GM23338 (cell line): Measurements from ENCODE around the gene RHBDF2.
A peak's percentile ranks its signal among the peaks of the same experiment; 100 is the strongest.

Experiments
- CREB1 ChIP-seq: fragments of 250-450 bp; sonication (Bioruptor Pico); IDR thresholded peaks from 2 replicates; pipeline ENCODE4 v1.5.0; 2020; ENCODE audit warnings: low read depth, mild to moderate bottlenecking, moderate library complexity
- EZH2 ChIP-seq: fragments of 200-600 bp; sonication (generic); IDR thresholded peaks from one replicate; pipeline ENCODE4 v1.8.0; 2017; ENCODE audit warnings: antibody characterized with exemption, mild to moderate bottlenecking, low read depth; ENCODE audit not compliant: unreplicated experiment
- EZH2phosphoT487 ChIP-seq: fragments of 200-600 bp; sonication (generic); IDR thresholded peaks from one replicate; pipeline ENCODE4 v1.8.1; 2018; ENCODE audit warnings: antibody characterized with exemption; ENCODE audit not compliant: unreplicated experiment
- JUNB ChIP-seq: IDR thresholded peaks from one replicate; pipeline ENCODE4 v1.6.1; 2016; ENCODE audit warnings: antibody characterized with exemption; ENCODE audit not compliant: unreplicated experiment
- NANOG ChIP-seq: IDR thresholded peaks from 2 replicates; pipeline ENCODE4 v1.6.1; 2016; ENCODE audit warnings: antibody characterized with exemption, borderline replicate concordance
- POLR2AphosphoS5 ChIP-seq: IDR thresholded peaks from 2 replicates; pipeline ENCODE4 v1.6.1; 2016; ENCODE audit warnings: antibody characterized with exemption, low read depth
- REST ChIP-seq: IDR thresholded peaks from one replicate; pipeline ENCODE4 v1.6.1; 2018; ENCODE audit warnings: antibody characterized with exemption; ENCODE audit not compliant: unreplicated experiment
- STAT1 ChIP-seq: IDR thresholded peaks from one replicate; pipeline ENCODE4 v1.6.1; 2016; ENCODE audit warnings: antibody characterized with exemption; ENCODE audit not compliant: unreplicated experiment
- ZNF114 ChIP-seq: fragments of 250-450 bp; sonication (Bioruptor Pico); IDR thresholded peaks from 2 replicates; pipeline ENCODE4 v1.5.0; 2020; ENCODE audit warnings: mild to moderate bottlenecking, moderate library complexity
- TF ChIP-seq, protein P1 (sequence below), 2 experiments: fragments of 200-600 bp in 1 of 2; sonication (generic) in 1 of 2; conservative IDR thresholded peaks; 2 replicates each; pipeline versions ENCODE4 v1.5.1 to v1.6.1; 2016 to 2017; ENCODE audit warnings: antibody characterized with exemption in 2 of 2, low read depth in 2 of 2, mild to moderate bottlenecking in 2 of 2, moderate library complexity in 1 of 2
- TF ChIP-seq, protein P2 (sequence below): fragments of 250-450 bp; sonication (Bioruptor Pico); IDR thresholded peaks from 2 replicates; pipeline ENCODE4 v1.5.0; 2020; ENCODE audit warnings: mild to moderate bottlenecking, moderate library complexity

GRCh38 chr17:76528528-76529223, 27.5 kb upstream of the RHBDF2 start:
- TF ChIP-seq, protein P1, sequence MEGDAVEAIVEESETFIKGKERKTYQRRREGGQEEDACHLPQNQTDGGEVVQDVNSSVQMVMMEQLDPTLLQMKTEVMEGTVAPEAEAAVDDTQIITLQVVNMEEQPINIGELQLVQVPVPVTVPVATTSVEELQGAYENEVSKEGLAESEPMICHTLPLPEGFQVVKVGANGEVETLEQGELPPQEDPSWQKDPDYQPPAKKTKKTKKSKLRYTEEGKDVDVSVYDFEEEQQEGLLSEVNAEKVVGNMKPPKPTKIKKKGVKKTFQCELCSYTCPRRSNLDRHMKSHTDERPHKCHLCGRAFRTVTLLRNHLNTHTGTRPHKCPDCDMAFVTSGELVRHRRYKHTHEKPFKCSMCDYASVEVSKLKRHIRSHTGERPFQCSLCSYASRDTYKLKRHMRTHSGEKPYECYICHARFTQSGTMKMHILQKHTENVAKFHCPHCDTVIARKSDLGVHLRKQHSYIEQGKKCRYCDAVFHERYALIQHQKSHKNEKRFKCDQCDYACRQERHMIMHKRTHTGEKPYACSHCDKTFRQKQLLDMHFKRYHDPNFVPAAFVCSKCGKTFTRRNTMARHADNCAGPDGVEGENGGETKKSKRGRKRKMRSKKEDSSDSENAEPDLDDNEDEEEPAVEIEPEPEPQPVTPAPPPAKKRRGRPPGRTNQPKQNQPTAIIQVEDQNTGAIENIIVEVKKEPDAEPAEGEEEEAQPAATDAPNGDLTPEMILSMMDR (conservative IDR thresholded peaks at IDR 0.05; ENCODE audit: low read depth in 2 of 2) = peak in 1 of 2 experiments; percentile 28; a peak in 2 of 4 replicates
- TF ChIP-seq POLR2AphosphoS5 (no peak), EZH2phosphoT487 (no peak), STAT1 (no peak), ZNF114 (CRISPR knock-in tag) (no peak), EZH2 (no peak), REST (no peak), NANOG (no peak), JUNB (no peak), CREB1 (no peak)
- TF ChIP-seq, protein P2, sequence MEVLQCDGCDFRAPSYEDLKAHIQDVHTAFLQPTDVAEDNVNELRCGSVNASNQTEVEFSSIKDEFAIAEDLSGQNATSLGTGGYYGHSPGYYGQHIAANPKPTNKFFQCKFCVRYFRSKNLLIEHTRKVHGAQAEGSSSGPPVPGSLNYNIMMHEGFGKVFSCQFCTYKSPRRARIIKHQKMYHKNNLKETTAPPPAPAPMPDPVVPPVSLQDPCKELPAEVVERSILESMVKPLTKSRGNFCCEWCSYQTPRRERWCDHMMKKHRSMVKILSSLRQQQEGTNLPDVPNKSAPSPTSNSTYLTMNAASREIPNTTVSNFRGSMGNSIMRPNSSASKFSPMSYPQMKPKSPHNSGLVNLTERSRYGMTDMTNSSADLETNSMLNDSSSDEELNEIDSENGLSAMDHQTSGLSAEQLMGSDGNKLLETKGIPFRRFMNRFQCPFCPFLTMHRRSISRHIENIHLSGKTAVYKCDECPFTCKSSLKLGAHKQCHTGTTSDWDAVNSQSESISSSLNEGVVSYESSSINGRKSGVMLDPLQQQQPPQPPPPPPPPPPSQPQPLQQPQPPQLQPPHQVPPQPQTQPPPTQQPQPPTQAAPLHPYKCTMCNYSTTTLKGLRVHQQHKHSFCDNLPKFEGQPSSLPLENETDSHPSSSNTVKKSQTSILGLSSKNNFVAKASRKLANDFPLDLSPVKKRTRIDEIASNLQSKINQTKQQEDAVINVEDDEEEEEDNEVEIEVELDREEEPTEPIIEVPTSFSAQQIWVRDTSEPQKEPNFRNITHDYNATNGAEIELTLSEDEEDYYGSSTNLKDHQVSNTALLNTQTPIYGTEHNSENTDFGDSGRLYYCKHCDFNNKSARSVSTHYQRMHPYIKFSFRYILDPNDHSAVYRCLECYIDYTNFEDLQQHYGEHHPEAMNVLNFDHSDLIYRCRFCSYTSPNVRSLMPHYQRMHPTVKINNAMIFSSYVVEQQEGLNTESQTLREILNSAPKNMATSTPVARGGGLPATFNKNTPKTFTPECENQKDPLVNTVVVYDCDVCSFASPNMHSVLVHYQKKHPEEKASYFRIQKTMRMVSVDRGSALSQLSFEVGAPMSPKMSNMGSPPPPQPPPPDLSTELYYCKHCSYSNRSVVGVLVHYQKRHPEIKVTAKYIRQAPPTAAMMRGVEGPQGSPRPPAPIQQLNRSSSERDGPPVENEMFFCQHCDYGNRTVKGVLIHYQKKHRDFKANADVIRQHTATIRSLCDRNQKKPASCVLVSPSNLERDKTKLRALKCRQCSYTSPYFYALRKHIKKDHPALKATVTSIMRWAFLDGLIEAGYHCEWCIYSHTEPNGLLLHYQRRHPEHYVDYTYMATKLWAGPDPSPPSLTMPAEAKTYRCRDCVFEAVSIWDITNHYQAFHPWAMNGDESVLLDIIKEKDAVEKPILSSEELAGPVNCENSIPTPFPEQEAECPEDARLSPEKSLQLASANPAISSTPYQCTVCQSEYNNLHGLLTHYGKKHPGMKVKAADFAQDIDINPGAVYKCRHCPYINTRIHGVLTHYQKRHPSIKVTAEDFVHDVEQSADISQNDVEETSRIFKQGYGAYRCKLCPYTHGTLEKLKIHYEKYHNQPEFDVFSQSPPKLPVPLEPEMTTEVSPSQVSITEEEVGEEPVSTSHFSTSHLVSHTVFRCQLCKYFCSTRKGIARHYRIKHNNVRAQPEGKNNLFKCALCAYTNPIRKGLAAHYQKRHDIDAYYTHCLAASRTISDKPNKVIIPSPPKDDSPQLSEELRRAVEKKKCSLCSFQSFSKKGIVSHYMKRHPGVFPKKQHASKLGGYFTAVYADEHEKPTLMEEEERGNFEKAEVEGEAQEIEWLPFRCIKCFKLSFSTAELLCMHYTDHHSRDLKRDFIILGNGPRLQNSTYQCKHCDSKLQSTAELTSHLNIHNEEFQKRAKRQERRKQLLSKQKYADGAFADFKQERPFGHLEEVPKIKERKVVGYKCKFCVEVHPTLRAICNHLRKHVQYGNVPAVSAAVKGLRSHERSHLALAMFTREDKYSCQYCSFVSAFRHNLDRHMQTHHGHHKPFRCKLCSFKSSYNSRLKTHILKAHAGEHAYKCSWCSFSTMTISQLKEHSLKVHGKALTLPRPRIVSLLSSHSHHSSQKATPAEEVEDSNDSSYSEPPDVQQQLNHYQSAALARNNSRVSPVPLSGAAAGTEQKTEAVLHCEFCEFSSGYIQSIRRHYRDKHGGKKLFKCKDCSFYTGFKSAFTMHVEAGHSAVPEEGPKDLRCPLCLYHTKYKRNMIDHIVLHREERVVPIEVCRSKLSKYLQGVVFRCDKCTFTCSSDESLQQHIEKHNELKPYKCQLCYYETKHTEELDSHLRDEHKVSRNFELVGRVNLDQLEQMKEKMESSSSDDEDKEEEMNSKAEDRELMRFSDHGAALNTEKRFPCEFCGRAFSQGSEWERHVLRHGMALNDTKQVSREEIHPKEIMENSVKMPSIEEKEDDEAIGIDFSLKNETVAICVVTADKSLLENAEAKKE (CRISPR knock-in tag) = no peak
